ES-I3 (cell line): ENCODE measurements around the gene SNED1.

Experiments used
- H3K36me3 ChIP-seq: 2 replicates; pipeline ENCODE4 v1.6.1; 2013; ENCODE audit warnings: mild to moderate bottlenecking, low read length, control low read depth, moderate library complexity; ENCODE audit not compliant: insufficient read depth
- H3K4me1 ChIP-seq: 2 replicates; pipeline ENCODE4 v1.6.1; 2013; ENCODE audit warnings: mild to moderate bottlenecking, control low read depth, low read length; ENCODE audit not compliant: insufficient read depth
- H3K9ac ChIP-seq: 2 replicates; pipeline ENCODE4 v1.6.1; 2013; ENCODE audit warnings: low read depth, mild to moderate bottlenecking, low read length, moderate library complexity
- H3K9me3 ChIP-seq: 2 replicates; pipeline ENCODE4 v1.6.1; 2013; ENCODE audit warnings: mild to moderate bottlenecking, low read length, moderate library complexity; ENCODE audit not compliant: control insufficient read depth, insufficient read depth

The SNED1 gene

DNA sequence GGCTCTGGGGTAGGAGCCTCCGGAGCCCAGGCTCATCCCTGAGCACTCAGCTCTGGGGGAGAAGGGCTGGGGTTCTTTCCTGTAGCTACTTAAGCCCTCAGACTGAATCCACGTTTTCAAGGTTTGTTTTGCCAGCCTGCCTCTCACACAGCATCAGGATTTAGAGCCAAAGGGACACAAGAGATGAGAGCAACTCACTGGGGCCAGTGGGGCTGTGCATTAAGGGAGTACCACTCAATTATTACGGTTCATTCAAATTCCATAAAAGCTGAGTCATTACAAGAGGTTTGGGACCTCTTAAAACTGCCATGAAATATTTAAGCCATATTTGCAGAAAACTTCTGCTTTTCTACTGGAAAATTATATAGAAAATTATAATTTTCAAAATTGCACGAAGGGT is 17.1 kb upstream of the SNED1 start:
- H3K9me3 ChIP-seq, result no peaks in the 10 kb centered on the region
- H3K9ac ChIP-seq, result no peak overlapping the region
- no peaks in the 10 kb centered on the region for H3K4me1 ChIP-seq
- H3K36me3 ChIP-seq, result no peaks in the 10 kb centered on the region

DNA sequence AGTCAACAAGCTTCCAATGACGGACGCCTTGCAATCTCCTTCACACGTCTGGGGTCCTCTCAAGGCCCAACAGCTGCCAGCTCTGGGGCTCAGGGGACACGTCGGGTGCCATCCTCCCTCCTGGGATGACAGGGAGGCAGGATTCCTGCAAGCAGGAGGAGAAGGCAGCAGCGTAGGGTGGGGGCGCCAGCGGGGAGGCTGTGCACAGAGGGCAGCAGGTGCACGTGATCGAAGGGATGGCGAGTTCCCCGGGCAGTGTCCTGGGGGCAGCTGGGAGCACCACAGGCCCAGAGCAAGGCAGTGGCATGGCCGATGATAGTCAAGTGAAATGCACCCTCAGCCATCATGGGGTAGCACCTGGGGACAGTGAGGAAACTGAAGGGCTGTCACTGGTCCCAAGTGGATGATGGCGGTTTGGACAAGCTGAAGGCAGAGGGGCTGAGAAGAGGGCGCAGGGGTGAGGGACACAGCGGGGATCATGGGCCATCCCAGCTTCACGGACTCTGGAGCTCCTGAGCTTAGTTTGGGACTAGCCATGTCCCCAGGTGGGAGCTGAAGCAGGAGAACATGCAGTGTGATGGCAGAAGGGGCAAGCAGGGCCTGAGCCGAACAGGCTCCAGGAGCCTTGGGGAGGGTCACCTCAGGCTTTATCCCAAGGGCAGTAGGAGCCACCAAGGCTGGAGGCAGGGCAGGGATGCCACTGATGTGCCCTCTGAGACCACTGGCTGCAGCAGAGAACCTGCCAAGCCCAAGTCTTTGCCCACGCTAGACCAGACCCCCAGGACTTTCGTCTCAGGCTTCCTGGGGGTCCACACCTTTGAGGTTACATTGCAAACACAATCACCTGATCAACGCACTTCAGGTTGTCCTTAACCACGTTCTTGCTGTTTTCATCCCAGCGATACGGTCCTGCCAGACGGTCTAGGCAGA is 16.3 kb upstream of the SNED1 start:
- no peaks in the 10 kb centered on the region for H3K9me3 ChIP-seq
- H3K4me1 ChIP-seq, result no peaks in the 10 kb centered on the region
- no peaks in the 10 kb centered on the region for H3K36me3 ChIP-seq
- no peak overlapping the region for H3K9ac ChIP-seq

- Histone ChIP-seq H3K9me3 (no peaks in the 10 kb centered on the region), H3K36me3 (no peaks in the 10 kb centered on the region), H3K4me1 (no peaks in the 10 kb centered on the region), H3K9ac (no peak overlapping the region)
These were observed 15.6 kb upstream of the SNED1 start for GRCh38 chr2:240982821-240983281.

- Histone ChIP-seq H3K9ac (no peak overlapping the region), H3K9me3 (peaks cover 1% of the 10 kb centered on the region; the same call in 1 of the 2 replicates), H3K4me1 (no peaks in the 10 kb centered on the region), H3K36me3 (no peaks in the 10 kb centered on the region)
These were observed 14.9 kb upstream of the SNED1 start for GRCh38 chr2:240983361-240983995.

DNA sequence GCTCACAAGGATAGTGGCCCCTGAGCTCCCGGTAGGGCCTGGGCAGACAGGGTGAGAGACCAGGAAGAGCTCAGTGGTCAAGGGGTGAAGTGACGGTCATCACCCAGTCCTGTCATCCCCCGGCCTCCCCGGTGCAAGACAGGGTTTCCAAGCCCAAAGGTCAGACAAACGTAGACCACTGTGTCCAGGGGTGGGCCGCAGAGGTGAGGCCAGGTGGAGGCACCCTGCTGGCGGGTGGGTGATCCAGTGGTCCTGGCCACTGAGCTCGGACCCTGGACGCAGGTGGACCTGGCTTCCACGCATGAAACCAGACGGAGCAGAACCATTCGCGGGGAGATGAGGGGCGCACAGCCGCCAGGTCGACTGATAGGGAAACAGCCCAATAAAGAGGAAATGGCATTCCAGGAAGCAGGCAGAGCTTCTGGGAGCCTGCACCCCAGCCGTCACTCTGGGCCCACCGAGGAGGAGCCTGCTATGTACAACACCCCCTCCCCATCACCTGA is 14.4 kb upstream of the SNED1 start:
- Histone ChIP-seq H3K36me3 (no peaks in the 10 kb centered on the region), H3K4me1 (no peaks in the 10 kb centered on the region), H3K9ac (no peak overlapping the region), H3K9me3 (peaks cover 5% of the 10 kb centered on the region; the same call in 1 of the 2 replicates)

GRCh38 chr2:240985881-240986786 is 12.3 kb upstream of the SNED1 start:
- Histone ChIP-seq H3K36me3 (no peaks in the 10 kb centered on the region), H3K9ac (no peak overlapping the region), H3K9me3 (peaks cover 5% of the 10 kb centered on the region; the same call in 1 of the 2 replicates), H3K4me1 (no peaks in the 10 kb centered on the region)

- Histone ChIP-seq H3K9me3 (peaks cover 5% of the 10 kb centered on the region; the same call in 1 of the 2 replicates), H3K9ac (no peak overlapping the region)
These were observed 11.5 kb upstream of the SNED1 start for GRCh38 chr2:240986787-240987411.

DNA sequence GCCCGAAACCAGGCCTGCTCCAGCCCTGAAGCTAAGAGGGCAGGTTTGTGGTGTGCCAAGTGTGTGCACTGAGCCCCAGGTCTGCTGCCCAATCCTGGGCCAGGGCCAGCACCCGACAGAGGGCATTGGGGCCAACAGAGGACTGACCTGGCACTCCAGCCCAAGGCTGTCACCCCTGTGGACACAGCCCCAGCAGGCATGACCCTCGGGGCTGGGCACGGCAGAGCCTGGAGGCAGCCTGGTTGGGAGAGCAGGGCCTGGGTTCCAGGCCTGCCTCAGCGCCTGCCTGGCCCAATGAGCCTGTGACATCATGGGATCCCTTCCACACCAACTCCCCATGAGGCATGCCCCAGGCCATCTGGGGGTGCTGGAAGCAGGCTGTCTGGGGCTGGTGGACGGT is 10.8 kb upstream of the SNED1 start:
- Histone ChIP-seq H3K4me1 (no peaks in the 10 kb centered on the region; the same call in 1 of the 2 replicates), H3K9ac (no peak overlapping the region)

More at GRCh38 chr2:240986787-240987411, 11.5 kb upstream of the SNED1 start:
- H3K36me3 ChIP-seq, result no peaks in the 10 kb centered on the region
- H3K4me1 ChIP-seq, result no peaks in the 10 kb centered on the region; the same call in 1 of the 2 replicates

GRCh38 chr2:240988146-240988545 is 10.3 kb upstream of the SNED1 start:
- no peaks in the 10 kb centered on the region; the same call in 1 of the 2 replicates for H3K4me1 ChIP-seq
- H3K9ac ChIP-seq, result no peak overlapping the region

More for the DNA sequence above, 10.8 kb upstream of the SNED1 start:
- peaks cover 5% of the 10 kb centered on the region; the same call in 1 of the 2 replicates for H3K9me3 ChIP-seq
- H3K36me3 ChIP-seq, result no peaks in the 10 kb centered on the region

GRCh38 chr2:240988571-240989271 is 9.7 kb upstream of the SNED1 start:
- Histone ChIP-seq H3K9ac (no peak overlapping the region), H3K9me3 (peaks cover 5% of the 10 kb centered on the region; the same call in 1 of the 2 replicates), H3K36me3 (no peaks in the 10 kb centered on the region), H3K4me1 (no peaks in the 10 kb centered on the region; the same call in 1 of the 2 replicates)

More at GRCh38 chr2:240988146-240988545, 10.3 kb upstream of the SNED1 start:
- H3K36me3 ChIP-seq, result no peaks in the 10 kb centered on the region
- H3K9me3 ChIP-seq, result peaks cover 5% of the 10 kb centered on the region; the same call in 1 of the 2 replicates

GRCh38 chr2:240989451-240990265 is 8.8 kb upstream of the SNED1 start:
- no peaks in the 10 kb centered on the region; the same call in 1 of the 2 replicates for H3K4me1 ChIP-seq
- no peaks in the 10 kb centered on the region for H3K36me3 ChIP-seq
- H3K9me3 ChIP-seq, result peaks cover 5% of the 10 kb centered on the region; the same call in 1 of the 2 replicates
- no peak overlapping the region for H3K9ac ChIP-seq

GRCh38 chr2:240990266-240990529 is 8.2 kb upstream of the SNED1 start:
- H3K9ac ChIP-seq, result no peak overlapping the region
- H3K9me3 ChIP-seq, result peaks cover 5% of the 10 kb centered on the region; the same call in 1 of the 2 replicates
- no peaks in the 10 kb centered on the region for H3K36me3 ChIP-seq
- no peaks in the 10 kb centered on the region; the same call in 1 of the 2 replicates for H3K4me1 ChIP-seq
